Neural cell (in vitro differentiated cells): ENCODE results near the gene TAF8. TPM values are rescaled to one million over a fixed set of nuclear protein-coding genes. Genes with fewer than 3 reads are reported as not detected.

Experiments
- H2AFZ ChIP-seq: fragments of 200-600, 300-800 bp; sonication (generic), shearing (Covaris generic); 2 replicates; pipeline ENCODE4 v1.6.0; 2014; ENCODE audit warnings: low read depth, mild to moderate bottlenecking, antibody characterized with exemption, low read length, moderate library complexity
- H3F3A ChIP-seq: fragments of 200-600 bp; shearing (Covaris generic); 2 replicates; pipeline ENCODE4 v1.6.1; 2016; ENCODE audit warnings: mild to moderate bottlenecking, moderate library complexity, mixed read lengths, antibody characterized with exemption, low read length; ENCODE audit not compliant: insufficient read depth, poor library complexity, severe bottlenecking
- H3K27ac ChIP-seq: fragments of 200-600, 300-800 bp; sonication (generic), shearing (Covaris generic); 2 replicates; pipeline ENCODE4 v1.5.1; 2014; ENCODE audit warnings: mild to moderate bottlenecking, low read length, moderate library complexity
- H3K27me3 ChIP-seq: fragments of 300-800, 200-600 bp; sonication (generic), shearing (Covaris generic); 2 replicates; pipeline ENCODE4 v1.6.0; 2014; ENCODE audit warnings: mild to moderate bottlenecking, low read depth, low read length, moderate library complexity; ENCODE audit not compliant: insufficient read depth
- H3K36me3 ChIP-seq: fragments of 300-800, 200-600 bp; sonication (generic), shearing (Covaris generic); 2 replicates; pipeline ENCODE4 v1.5.1; 2014; ENCODE audit warnings: mild to moderate bottlenecking, antibody characterized with exemption, low read length, moderate library complexity; ENCODE audit not compliant: insufficient read depth
- H3K4me2 ChIP-seq: fragments of 300-800, 200-600 bp; sonication (generic), shearing (Covaris generic); 2 replicates; pipeline ENCODE4 v1.6.0; 2014; ENCODE audit warnings: mild to moderate bottlenecking, low read length
- H3K4me3 ChIP-seq: fragments of 300-800, 200-600 bp; sonication (generic), shearing (Covaris generic); 2 replicates; pipeline ENCODE4 v1.5.1; 2014; ENCODE audit warnings: mild to moderate bottlenecking, low read length, moderate library complexity
- H3K79me2 ChIP-seq: fragments of 200-600 bp; shearing (Covaris generic); replicated peaks from 2 replicates; pipeline ENCODE4 v1.6.0; 2014; ENCODE audit warnings: mild to moderate bottlenecking, low read length, moderate library complexity; ENCODE audit not compliant: insufficient read depth
- H3K9ac ChIP-seq: fragments of 300-800, 200-600 bp; sonication (generic), shearing (Covaris generic); 2 replicates; pipeline ENCODE4 v1.6.1; 2016; ENCODE audit warnings: mild to moderate bottlenecking, low read length, mixed read lengths
- H3K9me2 ChIP-seq: fragments of 200-600 bp; shearing (Covaris generic); 2 replicates; pipeline ENCODE4 v1.6.1; 2016; ENCODE audit warnings: mild to moderate bottlenecking, low read length, mixed read lengths; ENCODE audit not compliant: insufficient read depth
- H3K9me3 ChIP-seq: fragments of 200-600, 300-800 bp; sonication (generic), shearing (Covaris generic); 2 replicates; pipeline ENCODE4 v1.6.1; 2016; ENCODE audit warnings: mild to moderate bottlenecking, mixed run types, low read length, moderate library complexity, mixed read lengths
- H4K20me1 ChIP-seq: fragments of 200-600 bp; shearing (Covaris generic); 2 replicates; pipeline ENCODE4 v1.6.1; 2016; ENCODE audit warnings: mild to moderate bottlenecking, mixed run types; ENCODE audit not compliant: insufficient read depth
- EP300 ChIP-seq: fragments of 450-650 bp; conservative IDR thresholded peaks from 2 replicates; pipeline ENCODE4 v1.6.1; 2014; ENCODE audit warnings: antibody characterized with exemption, mild to moderate bottlenecking, moderate library complexity; ENCODE audit not compliant: poor library complexity, severe bottlenecking
- EZH2 ChIP-seq: fragments of 200-600, 300-800 bp; shearing (Covaris generic), sonication (generic); IDR thresholded peaks from 2 replicates; pipeline ENCODE4 v1.6.1; 2014; ENCODE audit warnings: antibody characterized with exemption, low read length, borderline replicate concordance, mild to moderate bottlenecking; ENCODE audit not compliant: insufficient read depth, poor library complexity, severe bottlenecking
- MXI1 ChIP-seq: fragments of 450-650 bp; conservative IDR thresholded peaks from 2 replicates; pipeline ENCODE4 v1.6.1; 2014; ENCODE audit warnings: antibody characterized with exemption, mild to moderate bottlenecking; ENCODE audit not compliant: poor library complexity, severe bottlenecking
- POLR2AphosphoS5 ChIP-seq: IDR thresholded peaks from 2 replicates; pipeline ENCODE4 v1.6.1; 2012
- RAD21 ChIP-seq: fragments of 450-650 bp; conservative IDR thresholded peaks from 2 replicates; pipeline ENCODE4 v1.6.1; 2014; ENCODE audit warnings: antibody characterized with exemption, mild to moderate bottlenecking, moderate library complexity
- SMC3 ChIP-seq: fragments of 450-650 bp; conservative IDR thresholded peaks from 2 replicates; pipeline ENCODE4 v1.6.1; 2014; ENCODE audit warnings: antibody characterized with exemption, mild to moderate bottlenecking, moderate library complexity; ENCODE audit not compliant: poor library complexity
- TAF1 ChIP-seq: IDR thresholded peaks from 2 replicates; pipeline ENCODE4 v1.6.1; 2012; ENCODE audit warnings: low read depth
- polyA plus RNA-seq: library from polyadenylated mRNA; depleted of rRNA; stranded (reverse); fragments of >200 nt; gene quantifications from 2 replicates; pipeline ENCODE4 v1.2.3, GENCODE V29; 2014
- TF ChIP-seq, protein P1 (sequence below): IDR thresholded peaks from 2 replicates; pipeline ENCODE4 v1.6.1; 2012; ENCODE audit warnings: borderline replicate concordance
- TF ChIP-seq, protein P2 (sequence below): fragments of 450-650 bp; IDR thresholded peaks from 2 replicates; pipeline ENCODE4 v1.5.1; 2014; ENCODE audit warnings: antibody characterized with exemption, mild to moderate bottlenecking, moderate library complexity; ENCODE audit not compliant: poor library complexity, severe bottlenecking

Gene TAF8
- polyA plus RNA-seq, 1 donor from 2014 or later: 5.1 TPM

DNA sequence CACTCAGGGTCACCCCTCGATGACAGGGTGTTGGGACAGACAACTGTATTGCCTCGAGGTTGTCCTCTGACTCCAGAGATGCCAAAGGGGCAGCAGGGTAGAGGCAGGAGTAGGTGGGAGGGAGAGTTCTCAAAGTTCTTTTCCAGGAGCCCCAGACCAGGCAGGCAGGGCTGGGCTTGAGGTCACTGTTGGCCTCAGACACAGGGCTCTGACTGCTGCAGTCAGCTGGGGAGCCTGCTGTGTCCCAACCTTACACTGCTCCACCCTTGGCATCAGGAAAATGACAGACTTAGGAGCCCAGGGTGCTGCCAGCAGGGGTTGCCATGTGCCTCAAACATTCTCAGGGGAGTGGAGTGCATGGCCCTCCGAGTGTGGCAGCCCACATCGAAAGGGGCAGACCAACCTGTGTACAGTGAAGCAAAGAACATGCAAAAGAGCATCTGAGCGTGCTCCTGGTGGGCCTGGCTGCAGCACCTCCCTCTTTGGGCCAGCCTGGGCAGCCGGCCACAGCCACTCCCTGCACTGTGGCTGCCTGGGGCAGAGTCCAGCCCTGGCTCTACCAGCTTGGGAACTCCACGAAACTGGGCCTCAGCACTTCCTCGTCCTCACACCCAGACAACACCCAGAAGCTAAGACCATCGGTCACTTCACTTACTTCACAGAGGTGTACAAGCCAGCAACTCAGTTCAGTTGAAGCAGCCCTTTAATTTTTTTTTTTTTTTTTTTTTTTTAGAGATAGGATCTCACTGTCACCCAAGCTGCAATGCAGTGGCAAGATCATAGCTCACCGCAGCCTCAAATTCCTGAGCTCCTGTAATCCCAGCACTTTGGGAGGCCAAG, 68.1 kb downstream of the TAF8 start:
- Histone ChIP-seq H3K4me3 (no peak overlapping the region), H3K27me3 (no peaks in the 10 kb centered on the region), H4K20me1 (no peaks in the 10 kb centered on the region), H3K9me2 (no peaks in the 10 kb centered on the region), H3K9me3 (no peaks in the 10 kb centered on the region), H3K4me2 (no peak overlapping the region), H3K9ac (no peak overlapping the region), H2AFZ (no peak overlapping the region), H3K79me2 (no peaks in the 10 kb centered on the region), H3K36me3 (no peaks in the 10 kb centered on the region), H3K27ac (no peak overlapping the region), H3F3A (no peaks in the 10 kb centered on the region)
- TF ChIP-seq, protein P1, sequence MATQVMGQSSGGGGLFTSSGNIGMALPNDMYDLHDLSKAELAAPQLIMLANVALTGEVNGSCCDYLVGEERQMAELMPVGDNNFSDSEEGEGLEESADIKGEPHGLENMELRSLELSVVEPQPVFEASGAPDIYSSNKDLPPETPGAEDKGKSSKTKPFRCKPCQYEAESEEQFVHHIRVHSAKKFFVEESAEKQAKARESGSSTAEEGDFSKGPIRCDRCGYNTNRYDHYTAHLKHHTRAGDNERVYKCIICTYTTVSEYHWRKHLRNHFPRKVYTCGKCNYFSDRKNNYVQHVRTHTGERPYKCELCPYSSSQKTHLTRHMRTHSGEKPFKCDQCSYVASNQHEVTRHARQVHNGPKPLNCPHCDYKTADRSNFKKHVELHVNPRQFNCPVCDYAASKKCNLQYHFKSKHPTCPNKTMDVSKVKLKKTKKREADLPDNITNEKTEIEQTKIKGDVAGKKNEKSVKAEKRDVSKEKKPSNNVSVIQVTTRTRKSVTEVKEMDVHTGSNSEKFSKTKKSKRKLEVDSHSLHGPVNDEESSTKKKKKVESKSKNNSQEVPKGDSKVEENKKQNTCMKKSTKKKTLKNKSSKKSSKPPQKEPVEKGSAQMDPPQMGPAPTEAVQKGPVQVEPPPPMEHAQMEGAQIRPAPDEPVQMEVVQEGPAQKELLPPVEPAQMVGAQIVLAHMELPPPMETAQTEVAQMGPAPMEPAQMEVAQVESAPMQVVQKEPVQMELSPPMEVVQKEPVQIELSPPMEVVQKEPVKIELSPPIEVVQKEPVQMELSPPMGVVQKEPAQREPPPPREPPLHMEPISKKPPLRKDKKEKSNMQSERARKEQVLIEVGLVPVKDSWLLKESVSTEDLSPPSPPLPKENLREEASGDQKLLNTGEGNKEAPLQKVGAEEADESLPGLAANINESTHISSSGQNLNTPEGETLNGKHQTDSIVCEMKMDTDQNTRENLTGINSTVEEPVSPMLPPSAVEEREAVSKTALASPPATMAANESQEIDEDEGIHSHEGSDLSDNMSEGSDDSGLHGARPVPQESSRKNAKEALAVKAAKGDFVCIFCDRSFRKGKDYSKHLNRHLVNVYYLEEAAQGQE: no peak
- no peak for TF ChIP-seq EP300
- no peak for TF ChIP-seq RAD21
- no peak for TF ChIP-seq TAF1
- TF ChIP-seq MXI1: no peak

DNA sequence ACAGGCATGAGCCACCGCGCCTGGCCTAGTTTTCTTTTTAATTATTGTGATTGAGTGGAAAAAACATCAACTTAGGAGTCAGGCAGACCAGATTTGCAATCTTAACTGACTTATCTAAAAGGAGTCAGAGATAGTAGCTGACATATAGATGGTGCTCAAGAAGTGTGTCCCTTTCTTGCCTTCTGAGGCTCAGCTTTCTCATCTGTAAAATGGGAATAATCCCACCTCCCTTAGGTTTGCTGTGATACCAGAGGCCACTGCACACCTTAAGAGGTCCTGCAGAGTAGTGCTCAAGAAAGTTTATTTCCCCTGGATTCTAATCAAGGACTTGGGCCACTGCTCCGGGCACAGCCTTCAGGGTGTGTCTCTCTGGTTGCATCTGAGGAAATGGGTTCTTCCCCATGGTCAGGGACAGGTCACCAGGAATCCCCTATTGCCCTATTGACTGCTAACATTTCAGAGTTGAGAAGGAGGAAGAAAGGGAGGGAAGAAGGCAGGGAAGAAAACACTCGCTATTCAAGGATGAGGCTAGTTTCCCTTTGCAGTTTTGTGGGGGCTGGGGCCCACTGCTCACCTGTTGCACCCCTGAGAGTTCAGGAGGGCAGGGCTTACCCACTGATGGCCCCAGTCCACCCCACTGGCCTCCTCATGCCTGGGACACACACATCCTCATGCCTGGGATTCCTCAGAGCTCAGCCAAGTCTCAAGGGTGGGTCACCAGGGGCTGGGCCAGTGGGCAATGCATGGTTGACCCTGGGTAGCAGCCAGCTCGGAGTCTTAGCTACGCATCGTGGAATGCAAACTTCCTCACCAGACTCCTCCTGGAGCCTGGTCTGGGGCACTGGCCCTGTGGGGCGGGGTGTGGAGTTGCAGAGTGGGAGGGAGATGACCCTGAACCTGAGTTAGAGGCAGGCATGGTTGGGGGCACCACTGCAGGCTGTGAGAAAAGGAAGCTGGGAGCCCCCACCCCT, 70.9 kb downstream of the TAF8 start:
- no peak for TF ChIP-seq POLR2AphosphoS5
- TF ChIP-seq TAF1: no peak
- TF ChIP-seq MXI1: no peak
- TF ChIP-seq EZH2: no peak
- TF ChIP-seq, protein P2, sequence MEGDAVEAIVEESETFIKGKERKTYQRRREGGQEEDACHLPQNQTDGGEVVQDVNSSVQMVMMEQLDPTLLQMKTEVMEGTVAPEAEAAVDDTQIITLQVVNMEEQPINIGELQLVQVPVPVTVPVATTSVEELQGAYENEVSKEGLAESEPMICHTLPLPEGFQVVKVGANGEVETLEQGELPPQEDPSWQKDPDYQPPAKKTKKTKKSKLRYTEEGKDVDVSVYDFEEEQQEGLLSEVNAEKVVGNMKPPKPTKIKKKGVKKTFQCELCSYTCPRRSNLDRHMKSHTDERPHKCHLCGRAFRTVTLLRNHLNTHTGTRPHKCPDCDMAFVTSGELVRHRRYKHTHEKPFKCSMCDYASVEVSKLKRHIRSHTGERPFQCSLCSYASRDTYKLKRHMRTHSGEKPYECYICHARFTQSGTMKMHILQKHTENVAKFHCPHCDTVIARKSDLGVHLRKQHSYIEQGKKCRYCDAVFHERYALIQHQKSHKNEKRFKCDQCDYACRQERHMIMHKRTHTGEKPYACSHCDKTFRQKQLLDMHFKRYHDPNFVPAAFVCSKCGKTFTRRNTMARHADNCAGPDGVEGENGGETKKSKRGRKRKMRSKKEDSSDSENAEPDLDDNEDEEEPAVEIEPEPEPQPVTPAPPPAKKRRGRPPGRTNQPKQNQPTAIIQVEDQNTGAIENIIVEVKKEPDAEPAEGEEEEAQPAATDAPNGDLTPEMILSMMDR: no peak
- TF ChIP-seq, protein P1: no peak
- TF ChIP-seq RAD21: no peak
- TF ChIP-seq SMC3: no peak
- no peak for TF ChIP-seq EP300
- H3K27me3 ChIP-seq: no peaks in the 10 kb centered on the region

More for the DNA sequence above, 70.9 kb downstream of the TAF8 start:
- no peaks in the 10 kb centered on the region for H3F3A ChIP-seq
- no peak overlapping the region for H3K9ac ChIP-seq
- no peak overlapping the region for H2AFZ ChIP-seq
- H3K27ac ChIP-seq: no peak overlapping the region
- no peak overlapping the region for H3K4me2 ChIP-seq
- H3K4me3 ChIP-seq: no peak overlapping the region
- H4K20me1 ChIP-seq: no peaks in the 10 kb centered on the region
- no peaks in the 10 kb centered on the region for H3K9me3 ChIP-seq
- H3K9me2 ChIP-seq: no peaks in the 10 kb centered on the region
- no peaks in the 10 kb centered on the region for H3K36me3 ChIP-seq
- H3K79me2 ChIP-seq: no peaks in the 10 kb centered on the region
